Natural killer cell treated with Interleukin-12 subunit alpha and Interleukin-12 subunit beta and Interleukin-15 and Interleukin-18, amount 100 ng/mL, for 72 hours (primary cell): ENCODE measurements around the gene HYAL4. TPM values are rescaled to one million over a fixed set of nuclear protein-coding genes. Genes with fewer than 3 reads are reported as not detected.

Experiments used
- ATAC-seq, 2 donors: fragments of 150-1000 bp; cut with Tn5 transposase in 1 of 2; sonication (Bioruptor Pico), chemical (Tn5 transposase) in 1 of 2; 2 replicates each; pipeline ENCODE4 v1.10.0; 2021
- DNase-seq: peaks from one replicate; pipeline ENCODE4 v3.0.0; 2022; ENCODE audit warnings: low spot score
- H3K27ac Mint-ChIP-seq, 2 donors: 1 replicate in 1 of 2; 2 replicates in 1 of 2; pipeline ENCODE4 v1.8.0; 2022; ENCODE audit warnings: mixed read lengths in 2 of 2, mild to moderate bottlenecking in 1 of 2, moderate library complexity in 1 of 2
- H3K27me3 Mint-ChIP-seq, 2 donors: 1 replicate in 1 of 2; 2 replicates in 1 of 2; pipeline ENCODE4 v1.8.0; 2022; ENCODE audit warnings: mixed read lengths in 2 of 2
- H3K36me3 Mint-ChIP-seq: one replicate; pipeline ENCODE4 v1.8.0; 2022; ENCODE audit warnings: mixed read lengths
- H3K4me1 Mint-ChIP-seq, 2 donors: 1 replicate in 1 of 2; 2 replicates in 1 of 2; pipeline ENCODE4 v1.8.0; 2022; ENCODE audit warnings: low read depth in 2 of 2, mixed read lengths in 2 of 2, mild to moderate bottlenecking in 1 of 2
- H3K4me3 Mint-ChIP-seq: one replicate; pipeline ENCODE4 v1.8.0; 2022; ENCODE audit warnings: mixed read lengths
- H3K9me3 Mint-ChIP-seq: 2 replicates; pipeline ENCODE4 v1.8.0; 2022; ENCODE audit warnings: mixed read lengths
- total RNA-seq, 2 donors: library from RNA; stranded (reverse); gene quantifications; one replicate each; pipeline ENCODE4 v1.2.3, GENCODE V29; 2022

HYAL4 gene
- total RNA-seq, 2 donors from 2014 or later, result not detected

GRCh38 chr7:123862775-123863174 is 17.8 kb downstream of the HYAL4 start:
- DNase-seq, result no peak
- no peaks in the 10 kb centered on the region for H3K9me3 Mint-ChIP-seq
- H3K4me3 Mint-ChIP-seq, result no peak overlapping the region
- no peak for ATAC-seq
- H3K27ac Mint-ChIP-seq, result no peak overlapping the region
- no peaks in the 10 kb centered on the region for H3K4me1 Mint-ChIP-seq
- H3K27me3 Mint-ChIP-seq, result peaks cover 14 to 24% of the 10 kb centered on the region in 2 donors
- H3K36me3 Mint-ChIP-seq, result no peaks in the 10 kb centered on the region

- Mint-ChIP-seq H3K9me3 (no peaks in the 10 kb centered on the region), H3K36me3 (no peaks in the 10 kb centered on the region), H3K27me3 (peaks cover 14 to 18% of the 10 kb centered on the region in 2 donors), H3K4me3 (no peak overlapping the region), H3K4me1 (no peaks in the 10 kb centered on the region), H3K27ac (no peak overlapping the region)
- DNase-seq, result no peak
- no peak for ATAC-seq
These were observed 18.5 kb downstream of the HYAL4 start for GRCh38 chr7:123863461-123863860.

DNA sequence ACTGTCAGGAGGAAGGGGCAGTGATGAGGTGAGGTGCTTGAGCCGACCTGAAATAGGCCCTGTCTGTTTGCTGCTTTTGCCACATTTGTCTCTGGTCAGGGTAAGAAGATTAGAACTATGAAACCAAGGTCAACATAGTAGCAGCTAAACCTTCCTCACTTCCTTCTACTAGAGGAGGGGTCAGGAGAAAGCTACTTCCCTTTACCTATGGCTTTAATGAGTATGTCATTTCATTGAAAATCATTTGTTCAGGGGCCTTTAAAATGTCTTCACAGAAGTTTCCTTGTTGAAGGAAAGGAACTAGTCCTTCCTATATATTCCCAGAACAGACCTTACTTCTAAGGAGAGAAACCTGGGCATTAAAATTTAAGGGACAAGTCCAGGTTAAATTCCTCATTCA is 19.0 kb downstream of the HYAL4 start:
- Mint-ChIP-seq H3K4me1 (no peaks in the 10 kb centered on the region), H3K9me3 (no peaks in the 10 kb centered on the region), H3K27me3 (peaks cover 12 to 14% of the 10 kb centered on the region in 2 donors)

GRCh38 chr7:123864436-123864835 is 19.5 kb downstream of the HYAL4 start:
- Mint-ChIP-seq H3K27ac (no peak overlapping the region), H3K27me3 (peaks cover 12 to 16% of the 10 kb centered on the region in 2 donors), H3K9me3 (no peaks in the 10 kb centered on the region), H3K4me3 (no peak overlapping the region), H3K4me1 (no peaks in the 10 kb centered on the region), H3K36me3 (no peaks in the 10 kb centered on the region)
- ATAC-seq, result no peak
- DNase-seq, result no peak

More for the DNA sequence above, 19.0 kb downstream of the HYAL4 start:
- H3K27ac Mint-ChIP-seq, result no peak overlapping the region
- no peak overlapping the region for H3K4me3 Mint-ChIP-seq
- no peaks in the 10 kb centered on the region for H3K36me3 Mint-ChIP-seq
- ATAC-seq (no peak), DNase-seq (no peak)

DNA sequence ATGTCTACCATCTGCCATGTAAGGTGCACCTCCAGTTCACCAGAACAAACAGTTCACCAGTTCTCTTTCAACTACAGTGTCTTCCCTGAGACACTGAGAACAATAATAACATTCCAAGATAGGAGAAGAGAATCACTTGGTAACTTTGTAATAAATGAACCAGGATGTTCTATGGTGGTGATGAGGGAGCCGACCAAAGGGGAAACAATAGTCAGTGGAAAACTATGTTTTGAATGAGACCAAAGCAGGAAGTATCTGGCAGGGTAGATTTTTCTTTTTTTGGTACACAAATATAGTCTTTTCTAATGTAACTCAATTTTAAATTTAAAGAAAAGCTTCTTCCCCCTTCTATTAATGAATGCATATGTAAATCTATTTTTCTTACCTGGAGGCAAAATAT is 20.0 kb downstream of the HYAL4 start:
- H3K4me1 Mint-ChIP-seq, result no peaks in the 10 kb centered on the region
- H3K4me3 Mint-ChIP-seq, result no peak overlapping the region
- no peaks in the 10 kb centered on the region for H3K9me3 Mint-ChIP-seq
- H3K36me3 Mint-ChIP-seq, result no peaks in the 10 kb centered on the region
- DNase-seq (no peak), ATAC-seq (no peak)
- peaks cover 8 to 13% of the 10 kb centered on the region in 2 donors for H3K27me3 Mint-ChIP-seq
- no peak overlapping the region for H3K27ac Mint-ChIP-seq

DNA sequence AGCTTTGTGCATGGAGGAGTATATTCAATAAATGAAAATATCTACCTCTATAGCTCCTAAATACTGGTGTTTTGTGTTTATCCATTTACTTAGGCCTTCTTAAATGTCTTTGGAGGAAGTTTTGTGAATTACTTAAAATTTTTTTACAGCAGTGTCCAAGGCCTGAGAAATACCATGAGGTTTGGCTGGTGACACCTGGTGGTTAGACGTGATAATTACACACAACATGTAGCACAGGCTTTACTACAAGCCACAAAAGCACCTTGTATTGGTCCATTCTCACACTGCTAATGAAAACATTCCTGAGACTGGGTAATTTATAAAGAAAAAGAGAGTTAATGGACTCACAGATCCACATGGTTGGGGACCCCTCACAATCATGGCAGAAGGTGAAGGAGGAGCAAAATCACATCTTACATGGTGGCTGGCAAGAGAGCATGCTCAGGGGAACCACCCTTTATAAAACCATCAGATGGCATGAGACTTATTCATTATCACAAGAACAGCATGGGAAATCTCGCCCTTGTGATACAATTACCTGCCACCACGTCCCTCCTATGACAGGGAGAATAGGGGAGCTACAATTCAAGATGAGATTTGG is 20.6 kb downstream of the HYAL4 start:
- Mint-ChIP-seq H3K27ac (no peak overlapping the region), H3K9me3 (no peaks in the 10 kb centered on the region), H3K27me3 (peaks cover 6 to 14% of the 10 kb centered on the region in 2 donors), H3K4me1 (no peaks in the 10 kb centered on the region), H3K36me3 (no peaks in the 10 kb centered on the region), H3K4me3 (no peak overlapping the region)
- ATAC-seq, result peak in 1 of 2 donors; percentile 59
- no peak for DNase-seq

DNA sequence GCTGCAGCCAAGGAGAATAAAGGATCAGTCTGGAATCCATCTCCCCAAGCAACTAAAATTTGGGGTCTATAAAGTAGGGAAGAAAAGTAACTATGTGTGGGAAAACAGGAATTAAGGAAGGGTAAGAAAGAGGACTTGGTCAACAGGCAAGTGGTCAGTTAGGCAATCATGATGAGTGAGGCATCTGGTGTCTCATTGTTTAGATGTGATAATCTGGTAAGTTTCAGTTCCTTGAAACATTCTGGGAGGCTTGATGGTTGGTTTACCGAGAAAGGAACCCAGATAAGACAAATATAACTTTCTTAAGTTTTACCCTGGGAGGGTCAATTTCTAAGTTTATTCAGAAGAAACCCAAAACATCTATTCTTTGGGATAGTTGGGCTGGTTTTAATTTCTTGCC is 22.3 kb downstream of the HYAL4 start:
- Mint-ChIP-seq H3K4me3 (no peak overlapping the region), H3K27me3 (peaks cover 6 to 14% of the 10 kb centered on the region in 2 donors), H3K9me3 (no peaks in the 10 kb centered on the region), H3K36me3 (no peaks in the 10 kb centered on the region), H3K27ac (no peak overlapping the region), H3K4me1 (no peaks in the 10 kb centered on the region)
- DNase-seq (no peak), ATAC-seq (no peak)

DNA sequence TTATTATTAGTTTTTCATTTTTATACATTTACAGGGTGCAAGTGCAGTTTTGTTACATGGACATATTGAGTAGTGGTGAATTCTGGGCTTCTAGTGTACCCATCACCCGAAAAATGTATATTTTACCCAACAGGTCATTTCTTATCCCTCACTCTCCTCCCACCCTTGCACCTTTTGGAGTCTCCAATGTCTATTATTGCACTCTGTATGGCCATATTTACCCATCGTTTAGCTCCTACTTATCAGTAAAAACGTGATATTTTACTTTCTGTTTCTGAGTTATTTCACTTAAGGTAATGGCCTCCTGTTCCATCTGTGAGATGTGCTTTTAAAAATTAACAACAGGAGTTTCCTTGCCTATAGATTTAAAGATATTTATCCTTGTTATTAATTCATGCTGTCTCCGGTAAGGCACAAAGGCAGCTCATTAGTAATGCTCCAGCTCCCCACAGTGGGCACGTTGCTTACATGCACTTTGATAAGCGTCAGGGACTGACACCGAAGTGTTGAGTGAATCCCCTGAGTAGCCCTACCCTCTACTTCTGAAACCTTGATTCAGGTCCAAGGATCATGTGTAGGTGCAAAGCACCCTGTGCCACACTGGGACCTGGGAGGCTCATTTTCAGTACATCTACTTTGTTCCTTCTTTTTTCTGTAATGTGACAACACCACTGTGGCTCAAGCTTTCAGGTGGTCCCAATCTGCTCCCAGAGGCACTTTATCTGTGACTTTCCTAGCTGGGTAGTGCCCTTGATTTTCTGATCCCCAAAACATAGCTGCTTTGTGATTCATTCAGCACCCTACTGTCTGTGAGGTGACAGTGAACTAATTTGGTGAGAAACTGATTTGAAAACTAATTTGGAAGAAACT is 27.3 kb downstream of the HYAL4 start:
- H3K4me1 Mint-ChIP-seq, result no peaks in the 10 kb centered on the region
- DNase-seq, result peak; percentile 62
- no peak overlapping the region for H3K4me3 Mint-ChIP-seq
- H3K27ac Mint-ChIP-seq, result no peak overlapping the region
- H3K27me3 Mint-ChIP-seq, result peaks cover 9 to 14% of the 10 kb centered on the region in 2 donors
- no peaks in the 10 kb centered on the region for H3K9me3 Mint-ChIP-seq
- no peaks in the 10 kb centered on the region for H3K36me3 Mint-ChIP-seq
- ATAC-seq, result peak in 1 of 2 donors; percentile 58

DNA sequence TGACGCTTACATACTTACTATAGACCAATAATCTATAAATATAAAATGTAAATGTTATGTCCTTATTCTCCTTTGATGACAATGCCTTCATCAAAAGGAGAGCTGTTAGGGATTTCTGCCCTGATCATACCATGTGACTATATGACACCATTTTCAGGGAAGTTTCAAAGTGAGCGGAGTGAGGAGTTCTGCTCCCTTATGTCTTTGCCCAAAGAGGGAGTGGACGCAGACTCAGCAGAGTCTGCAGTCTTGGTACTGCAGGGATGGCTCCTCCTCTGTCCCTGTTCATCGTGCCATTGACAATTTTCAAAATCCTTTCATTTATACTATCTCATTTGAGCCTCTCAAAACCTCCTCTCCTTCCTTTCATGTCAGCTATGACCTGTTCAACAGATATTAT is 27.9 kb downstream of the HYAL4 start:
- DNase-seq (no peak), ATAC-seq (no peak)
- no peaks in the 10 kb centered on the region for H3K9me3 Mint-ChIP-seq
- no peaks in the 10 kb centered on the region for H3K4me1 Mint-ChIP-seq
- no peaks in the 10 kb centered on the region for H3K36me3 Mint-ChIP-seq
- no peak overlapping the region for H3K27ac Mint-ChIP-seq
- no peak overlapping the region for H3K4me3 Mint-ChIP-seq
- peaks cover 9 to 14% of the 10 kb centered on the region in 2 donors for H3K27me3 Mint-ChIP-seq

DNA sequence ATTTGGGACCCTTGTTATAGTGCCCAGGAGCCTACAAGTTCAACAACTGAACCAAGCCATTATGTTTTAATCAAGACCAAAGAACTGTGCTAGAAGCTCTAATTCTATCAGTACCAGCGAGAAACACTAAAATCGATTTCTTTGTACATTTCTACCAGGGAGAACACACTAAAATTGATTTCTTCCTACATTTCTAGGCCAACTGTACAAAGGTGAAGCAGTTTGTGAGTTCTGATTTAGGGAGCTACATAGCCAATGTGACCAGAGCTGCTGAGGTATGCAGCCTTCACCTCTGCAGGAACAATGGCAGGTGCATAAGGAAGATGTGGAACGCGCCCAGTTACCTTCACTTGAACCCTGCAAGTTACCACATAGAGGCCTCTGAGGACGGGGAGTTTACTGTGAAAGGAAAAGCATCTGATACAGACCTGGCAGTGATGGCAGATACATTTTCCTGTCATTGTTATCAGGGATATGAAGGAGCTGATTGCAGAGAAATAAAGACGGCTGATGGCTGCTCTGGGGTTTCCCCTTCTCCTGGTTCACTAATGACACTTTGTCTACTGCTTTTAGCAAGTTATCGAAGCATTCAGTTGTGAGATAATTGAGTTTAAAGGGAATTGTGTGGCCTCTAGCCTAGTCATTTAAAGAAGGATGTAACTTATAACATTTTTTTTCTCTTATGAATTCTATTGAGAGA is 31.7 kb downstream of the HYAL4 start:
- no peaks in the 10 kb centered on the region for H3K9me3 Mint-ChIP-seq
- ATAC-seq (no peak), DNase-seq (no peak)
- no peak overlapping the region for H3K27ac Mint-ChIP-seq
- no peaks in the 10 kb centered on the region for H3K36me3 Mint-ChIP-seq
- peaks cover 4 to 14% of the 10 kb centered on the region in 2 donors for H3K27me3 Mint-ChIP-seq
- no peaks in the 10 kb centered on the region for H3K4me1 Mint-ChIP-seq
- no peak overlapping the region for H3K4me3 Mint-ChIP-seq

GRCh38 chr7:123879628-123880027 is 34.7 kb downstream of the HYAL4 start:
- H3K4me1 Mint-ChIP-seq, result no peaks in the 10 kb centered on the region
- H3K27me3 Mint-ChIP-seq, result peaks cover 4 to 21% of the 10 kb centered on the region in 2 donors
- H3K9me3 Mint-ChIP-seq, result no peaks in the 10 kb centered on the region
- ATAC-seq, result no peak
- no peaks in the 10 kb centered on the region for H3K36me3 Mint-ChIP-seq
- H3K27ac Mint-ChIP-seq, result no peak overlapping the region
- H3K4me3 Mint-ChIP-seq, result no peak overlapping the region
- DNase-seq, result no peak

- no peak for ATAC-seq
- H3K27me3 Mint-ChIP-seq, result peaks cover 2 to 13% of the 10 kb centered on the region in 2 donors
- no peak for DNase-seq
- H3K27ac Mint-ChIP-seq, result no peak overlapping the region
- no peaks in the 10 kb centered on the region for H3K9me3 Mint-ChIP-seq
- no peaks in the 10 kb centered on the region for H3K4me1 Mint-ChIP-seq
- no peaks in the 10 kb centered on the region for H3K36me3 Mint-ChIP-seq
- no peak overlapping the region for H3K4me3 Mint-ChIP-seq
These were observed 36.3 kb downstream of the HYAL4 start for GRCh38 chr7:123881300-123881699.

- Mint-ChIP-seq H3K4me1 (no peaks in the 10 kb centered on the region), H3K36me3 (no peaks in the 10 kb centered on the region), H3K27ac (no peak overlapping the region), H3K4me3 (no peak overlapping the region), H3K27me3 (peaks cover 0 to 15% of the 10 kb centered on the region in 2 donors), H3K9me3 (no peaks in the 10 kb centered on the region)
- DNase-seq, result no peak
- no peak for ATAC-seq
These were observed 38.2 kb downstream of the HYAL4 start for GRCh38 chr7:123883154-123883553.

DNA sequence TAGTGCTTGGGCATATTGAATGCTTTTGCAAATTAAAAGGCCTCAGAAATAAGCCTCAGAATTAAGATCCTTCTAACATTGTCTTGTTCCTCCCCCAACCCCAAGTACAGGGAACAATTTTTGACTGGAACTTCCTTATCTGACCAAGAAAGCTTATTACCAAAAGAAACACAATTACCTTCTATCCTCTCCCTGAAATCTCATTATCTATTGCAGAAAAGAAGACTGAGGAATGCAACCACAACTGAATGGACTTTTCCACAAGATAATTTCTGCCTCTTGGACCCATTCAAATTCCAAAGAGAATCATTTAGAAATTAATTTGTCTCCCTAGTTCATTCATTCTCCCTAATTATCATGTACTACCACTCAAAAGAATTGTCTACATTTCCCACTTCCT is 43.2 kb downstream of the HYAL4 start:
- no peak overlapping the region for H3K27ac Mint-ChIP-seq
- DNase-seq (no peak), ATAC-seq (no peak)
- no peaks in the 10 kb centered on the region for H3K4me1 Mint-ChIP-seq
- H3K27me3 Mint-ChIP-seq, result peaks cover 0 to 15% of the 10 kb centered on the region in 2 donors
- H3K9me3 Mint-ChIP-seq, result no peaks in the 10 kb centered on the region
- no peaks in the 10 kb centered on the region for H3K36me3 Mint-ChIP-seq
- H3K4me3 Mint-ChIP-seq, result no peak overlapping the region
